HCT116 (cell line): ENCODE data around the gene SFTPD. TPM values are rescaled to one million over a fixed set of nuclear protein-coding genes. Genes with fewer than 3 reads are reported as not detected.

ENCODE experiments used
- ATAC-seq: fragments of 200-7000 bp; cut with Tn5 transposase; 2 replicates; pipeline ENCODE4 v1.9.1; 2020; ENCODE audit warnings: mild to moderate bottlenecking, moderate library complexity
- BruUV-seq: library from RNA; stranded (reverse); fragments of 400-500 nt; replicated peaks from 2 replicates; lab custom pipeline; 2021; lab: Mats Ljungman, UMichigan
- CTCF ChIA-PET: fragments of 300-600 bp; sonication (Branson Sonifier 250); formaldehyde crosslinking; loops from one replicate; lab custom pipeline; 2021; ENCODE audit warnings: antibody characterized with exemption; lab: Charles Lee
- POLR2A ChIA-PET: fragments of 300-600, 350-600 bp; sonication (Branson Sonifier 250); formaldehyde crosslinking; loops from one replicate; lab custom pipeline; 2021; ENCODE audit warnings: antibody characterized with exemption; lab: Charles Lee
- RAD21 ChIA-PET, 2 experiments: fragments of 300-600 bp; sonication (Branson Sonifier 250); formaldehyde crosslinking; loops; one replicate each; lab custom pipeline; 2023; ENCODE audit warnings: low total read pairs in 2 of 2; ENCODE audit not compliant: uncharacterized antibody in 2 of 2, unreplicated experiment in 2 of 2, low non-redundant PET in 1 of 2; lab: Charles Lee
- DNase-seq: peaks from one replicate; pipeline ENCODE4 v3.0.0-alpha.2; 2010; ENCODE audit warnings: low read depth, low spot score
- H2AFZ ChIP-seq: fragments of 200-600 bp; shearing (Covaris generic), sonication (generic); 2 replicates; pipeline ENCODE4 v1.6.1; 2017; ENCODE audit warnings: low read depth, mixed run types, mixed read lengths, antibody characterized with exemption, low read length; ENCODE audit not compliant: poor library complexity, severe bottlenecking
- H3K27ac ChIP-seq: 2 replicates; pipeline ENCODE4 v1.5.1; 2012; ENCODE audit warnings: low read depth, low read length
- H3K27me3 ChIP-seq: fragments of 200-600 bp; sonication (generic); 2 replicates; pipeline ENCODE4 v1.6.1; 2016; ENCODE audit warnings: mixed run types, low read length, mixed read lengths; ENCODE audit not compliant: insufficient read depth
- H3K36me3 ChIP-seq, 2 experiments: fragments of 200-500 bp in 1 of 2; fragments of 200-600 bp in 1 of 2; sonication (Bioruptor generic) in 1 of 2; sonication (generic) in 1 of 2; 2 replicates each; pipeline versions ENCODE4 v1.5.1 to v1.6.1; 2014 to 2016; ENCODE audit warnings: low read length in 2 of 2, inconsistent platforms in 1 of 2, mixed read lengths in 1 of 2, mixed run types in 1 of 2; ENCODE audit not compliant: insufficient read depth in 2 of 2, control insufficient read depth in 1 of 2
- H3K4me1 ChIP-seq, 2 experiments: fragments of 200-600 bp in 1 of 2; sonication (generic) in 1 of 2; 2 replicates each; pipeline versions ENCODE4 v1.5.1 to v1.6.1; 2012 to 2017; ENCODE audit warnings: low read length in 2 of 2, inconsistent platforms in 1 of 2, mild to moderate bottlenecking in 1 of 2, mixed read lengths in 1 of 2, mixed run types in 1 of 2, moderate library complexity in 1 of 2; ENCODE audit not compliant: insufficient read depth in 2 of 2, control insufficient read depth in 1 of 2
- H3K4me2 ChIP-seq: fragments of 200-600 bp; sonication (generic); 2 replicates; pipeline ENCODE4 v1.6.1; 2017; ENCODE audit warnings: mixed run types, low read length, mixed read lengths
- H3K4me3 ChIP-seq, 2 experiments: fragments of 200-600 bp in 1 of 2; sonication (generic) in 1 of 2; replicated peaks in 1 of 2; 2 replicates each; pipeline ENCODE4 v1.5.1; 2011 to 2016; ENCODE audit warnings: low read length in 2 of 2, control low read depth in 1 of 2, low read depth in 1 of 2, mild to moderate bottlenecking in 1 of 2, mixed read lengths in 1 of 2, mixed run types in 1 of 2
- H3K79me2 ChIP-seq: fragments of 200-600 bp; sonication (generic); 2 replicates; pipeline ENCODE4 v1.6.1; 2017; ENCODE audit warnings: mild to moderate bottlenecking, mixed run types, low read length, moderate library complexity, mixed read lengths; ENCODE audit not compliant: insufficient read depth
- H3K9ac ChIP-seq: fragments of 200-600 bp; sonication (generic); 2 replicates; pipeline ENCODE4 v1.6.1; 2016; ENCODE audit warnings: low read length, mixed read lengths
- H3K9me2 ChIP-seq: fragments of 200-600 bp; sonication (generic), shearing (Covaris generic); 2 replicates; pipeline ENCODE4 v1.6.1; 2017; ENCODE audit warnings: mixed run types, mild to moderate bottlenecking, moderate library complexity; ENCODE audit not compliant: insufficient read depth
- H3K9me3 ChIP-seq, 2 experiments: fragments of 200-500 bp in 1 of 2; fragments of 200-600 bp in 1 of 2; sonication (Bioruptor generic) in 1 of 2; sonication (generic) in 1 of 2; 2 replicates each; pipeline ENCODE4 v1.6.1; 2014 to 2017; ENCODE audit warnings: low read length in 2 of 2, mixed read lengths in 2 of 2, inconsistent platforms in 1 of 2, low read depth in 1 of 2, mild to moderate bottlenecking in 1 of 2, mixed run types in 1 of 2, moderate library complexity in 1 of 2; ENCODE audit not compliant: control insufficient read depth in 1 of 2, insufficient read depth in 1 of 2
- H4K20me1 ChIP-seq: fragments of 200-600 bp; sonication (generic), shearing (Covaris generic); 2 replicates; pipeline ENCODE4 v1.6.1; 2017; ENCODE audit warnings: mixed run types, mild to moderate bottlenecking, moderate library complexity; ENCODE audit not compliant: insufficient read depth
- CBX3 ChIP-seq: IDR thresholded peaks from 2 replicates; pipeline ENCODE4 v1.6.1; 2012; ENCODE audit warnings: low read depth
- CEBPB ChIP-seq: IDR thresholded peaks from 2 replicates; pipeline ENCODE4 v1.6.1; 2012; ENCODE audit warnings: low read depth
- EZH2phosphoT487 ChIP-seq: fragments of 200-600 bp; IDR thresholded peaks from 2 replicates; pipeline ENCODE4 v1.6.1; 2018; ENCODE audit warnings: antibody characterized with exemption, borderline replicate concordance
- FOSL1 ChIP-seq: IDR thresholded peaks from 2 replicates; pipeline ENCODE4 v1.6.1; 2012; ENCODE audit warnings: low read depth
- JUND ChIP-seq: IDR thresholded peaks from 2 replicates; pipeline ENCODE4 v1.6.1; 2012
- POLR2AphosphoS5 ChIP-seq: IDR thresholded peaks from 2 replicates; pipeline ENCODE4 v1.6.1; 2011; ENCODE audit warnings: mild to moderate bottlenecking, low read depth, low read length, moderate library complexity
- SIN3A ChIP-seq: IDR thresholded peaks from 2 replicates; pipeline ENCODE4 v1.6.1; 2012; ENCODE audit warnings: low read depth
- SP1 ChIP-seq: IDR thresholded peaks from 2 replicates; pipeline ENCODE4 v1.6.1; 2012; ENCODE audit warnings: low read depth
- SRF ChIP-seq: IDR thresholded peaks from 2 replicates; pipeline ENCODE4 v1.6.1; 2012; ENCODE audit warnings: low read depth
- YY1 ChIP-seq: IDR thresholded peaks from 2 replicates; pipeline ENCODE4 v1.6.1; 2011; ENCODE audit warnings: low read length, low read depth, moderate library complexity, mild to moderate bottlenecking; ENCODE audit not compliant: insufficient replicate concordance; ENCODE audit errors: extremely low read depth
- ZFX ChIP-seq: fragments of 450-650 bp; IDR thresholded peaks from 2 replicates; pipeline ENCODE4 v1.6.1; 2017
- ZNF274 ChIP-seq: fragments of 200-500 bp; sonication (Bioruptor generic); IDR thresholded peaks from 2 replicates; pipeline ENCODE4 v1.6.1; 2014; ENCODE audit warnings: mild to moderate bottlenecking, low read depth, low read length, inconsistent platforms
- intact Hi-C: fragments of 100-400 bp; cut with micrococcal nuclease; formaldehyde crosslinking; loops from 2 replicates; pipeline ENCODE4 v1.10.0; 2022
- total RNA-seq: library from RNA; stranded (reverse); gene quantifications from one replicate; pipeline ENCODE4 v1.2.1, GENCODE V29; 2021; ENCODE audit not compliant: unreplicated experiment
- TF ChIP-seq, protein P1 (sequence below), 3 experiments: fragments of 200-600 bp in 1 of 3; sonication (generic) in 1 of 3; IDR thresholded peaks in 2 of 3; conservative IDR thresholded peaks in 1 of 3; 2 replicates each; pipeline ENCODE4 v1.5.1; 2012 to 2017; ENCODE audit warnings: low read depth in 2 of 3, low read length in 2 of 3, antibody characterized with exemption in 1 of 3, borderline replicate concordance in 1 of 3, control low read depth in 1 of 3, mild to moderate bottlenecking in 1 of 3, mixed read lengths in 1 of 3, mixed run types in 1 of 3, moderate library complexity in 1 of 3; ENCODE audit not compliant: insufficient read depth in 1 of 3
- TF ChIP-seq, protein P2 (sequence below): IDR thresholded peaks from 2 replicates; pipeline ENCODE4 v1.6.1; 2011; ENCODE audit warnings: mild to moderate bottlenecking, low read length, moderate library complexity; ENCODE audit not compliant: insufficient replicate concordance; ENCODE audit errors: extremely low read depth

The SFTPD gene
- total RNA-seq, 1 experiment from 2014 or later: 0.66 TPM

- DNase-seq (no peak), ATAC-seq (no peak)
- H2AFZ ChIP-seq: peak overlapping the region; percentile 88
- no peaks in the 10 kb centered on the region for H3K27me3 ChIP-seq
- POLR2A ChIA-PET: no interaction called here
- H3K9me3 ChIP-seq: no peaks in the 10 kb centered on the region
- CTCF ChIA-PET: no interaction called here
- H3K9me2 ChIP-seq: no peaks in the 10 kb centered on the region
- H3K4me2 ChIP-seq: peak overlapping the region; percentile 89
- no peak overlapping the region for H3K9ac ChIP-seq
- no peak overlapping the region; a peak in 1 of 4 replicates for H3K4me3 ChIP-seq
- H4K20me1 ChIP-seq: no peaks in the 10 kb centered on the region
- no peak overlapping the region for H3K27ac ChIP-seq
- no peak for TF ChIP-seq ZNF274
- TF ChIP-seq ZFX: no peak
- no peak for TF ChIP-seq POLR2AphosphoS5
- no peak for TF ChIP-seq YY1
- TF ChIP-seq SIN3A: no peak
- TF ChIP-seq JUND: no peak
- no peak for TF ChIP-seq SRF
- no peak for TF ChIP-seq FOSL1
- no peak for TF ChIP-seq EZH2phosphoT487
- no peak for TF ChIP-seq SP1
- TF ChIP-seq CBX3: no peak
- TF ChIP-seq CEBPB: no peak
- TF ChIP-seq, protein P1, sequence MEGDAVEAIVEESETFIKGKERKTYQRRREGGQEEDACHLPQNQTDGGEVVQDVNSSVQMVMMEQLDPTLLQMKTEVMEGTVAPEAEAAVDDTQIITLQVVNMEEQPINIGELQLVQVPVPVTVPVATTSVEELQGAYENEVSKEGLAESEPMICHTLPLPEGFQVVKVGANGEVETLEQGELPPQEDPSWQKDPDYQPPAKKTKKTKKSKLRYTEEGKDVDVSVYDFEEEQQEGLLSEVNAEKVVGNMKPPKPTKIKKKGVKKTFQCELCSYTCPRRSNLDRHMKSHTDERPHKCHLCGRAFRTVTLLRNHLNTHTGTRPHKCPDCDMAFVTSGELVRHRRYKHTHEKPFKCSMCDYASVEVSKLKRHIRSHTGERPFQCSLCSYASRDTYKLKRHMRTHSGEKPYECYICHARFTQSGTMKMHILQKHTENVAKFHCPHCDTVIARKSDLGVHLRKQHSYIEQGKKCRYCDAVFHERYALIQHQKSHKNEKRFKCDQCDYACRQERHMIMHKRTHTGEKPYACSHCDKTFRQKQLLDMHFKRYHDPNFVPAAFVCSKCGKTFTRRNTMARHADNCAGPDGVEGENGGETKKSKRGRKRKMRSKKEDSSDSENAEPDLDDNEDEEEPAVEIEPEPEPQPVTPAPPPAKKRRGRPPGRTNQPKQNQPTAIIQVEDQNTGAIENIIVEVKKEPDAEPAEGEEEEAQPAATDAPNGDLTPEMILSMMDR (IDR thresholded peaks at IDR 0.05 in 2 of 3, conservative IDR thresholded peaks at IDR 0.05 in 1 of 3; ENCODE audit: borderline replicate concordance in 1 of 3, insufficient read depth in 1 of 3, low read depth in 2 of 3, low read length in 2 of 3): no peak
- TF ChIP-seq, protein P2, sequence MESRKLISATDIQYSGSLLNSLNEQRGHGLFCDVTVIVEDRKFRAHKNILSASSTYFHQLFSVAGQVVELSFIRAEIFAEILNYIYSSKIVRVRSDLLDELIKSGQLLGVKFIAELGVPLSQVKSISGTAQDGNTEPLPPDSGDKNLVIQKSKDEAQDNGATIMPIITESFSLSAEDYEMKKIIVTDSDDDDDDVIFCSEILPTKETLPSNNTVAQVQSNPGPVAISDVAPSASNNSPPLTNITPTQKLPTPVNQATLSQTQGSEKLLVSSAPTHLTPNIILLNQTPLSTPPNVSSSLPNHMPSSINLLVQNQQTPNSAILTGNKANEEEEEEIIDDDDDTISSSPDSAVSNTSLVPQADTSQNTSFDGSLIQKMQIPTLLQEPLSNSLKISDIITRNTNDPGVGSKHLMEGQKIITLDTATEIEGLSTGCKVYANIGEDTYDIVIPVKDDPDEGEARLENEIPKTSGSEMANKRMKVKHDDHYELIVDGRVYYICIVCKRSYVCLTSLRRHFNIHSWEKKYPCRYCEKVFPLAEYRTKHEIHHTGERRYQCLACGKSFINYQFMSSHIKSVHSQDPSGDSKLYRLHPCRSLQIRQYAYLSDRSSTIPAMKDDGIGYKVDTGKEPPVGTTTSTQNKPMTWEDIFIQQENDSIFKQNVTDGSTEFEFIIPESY: no peak
- H3K4me1 ChIP-seq: peaks cover 3 to 28% of the 10 kb centered on the region in 2 experiments
- RAD21 ChIA-PET: no interaction called here
- H3K79me2 ChIP-seq: no peaks in the 10 kb centered on the region
- no TSS peak for BruUV-seq
- no peaks in the 10 kb centered on the region for H3K36me3 ChIP-seq
- intact Hi-C loops: no loop called here
Measured at GRCh38 chr10:79980711-79981110, 31.8 kb upstream of the SFTPD start.
